Esophagus squamous epithelium (tissue), 4 donors: ENCODE measurements around the gene PRLH.

Experiments
- CTCF ChIP-seq, 6 experiments: fragments of 450-650 bp in 4 of 6; fragments of 200-600 bp in 2 of 6; sonication (generic) in 2 of 6; IDR thresholded peaks; one replicate each; pipeline ENCODE4 v1.5.1; 2016 to 2019; ENCODE audit warnings: antibody characterized with exemption in 6 of 6, mild to moderate bottlenecking in 4 of 6, moderate library complexity in 4 of 6
- POLR2A ChIP-seq, 4 donors: fragments of 450-650 bp; IDR thresholded peaks; one replicate each; pipeline ENCODE4 v1.6.1; 2017; ENCODE audit warnings: antibody characterized with exemption in 4 of 4, mild to moderate bottlenecking in 4 of 4, moderate library complexity in 3 of 4

GRCh38 chr2:237519506-237520245 is 46.7 kb upstream of the PRLH start:
- TF ChIP-seq CTCF (IDR thresholded peaks at IDR 0.05) = no peak
- no peak for TF ChIP-seq POLR2A (IDR thresholded peaks at IDR 0.05)
